ENCODE data around the gene LRRC2.
"Not testable (repeated sequence)": the region's sequence is repeated elsewhere in the genome, so short reads cannot be mapped to it uniquely, and the experiment has no call there.

The LRRC2 gene

GRCh38 chr3:46498916-46499519 is 67.1 kb downstream of the LRRC2 start:
- FAIRE-seq (no peak), DNase-seq (ENCODE audit: insufficient read length, low spot score) (no peak)
- no peak for TF ChIP-seq POLR2A (IDR thresholded peaks at IDR 0.05; ENCODE audit: low read depth, low read length)

GRCh38 chr3:46497556-46498265 is 68.4 kb downstream of the LRRC2 start, which contains the start of gene RTP3:
TSS of gene RTP3 (plus strand) at chr3:46497976. CDS start at chr3:46498063, 87 bp downstream.
- DNase-seq (ENCODE audit: insufficient read length, low spot score) (no peak), FAIRE-seq (no peak)
- no peak for TF ChIP-seq POLR2A (IDR thresholded peaks at IDR 0.05; ENCODE audit: low read depth, low read length)

DNA sequence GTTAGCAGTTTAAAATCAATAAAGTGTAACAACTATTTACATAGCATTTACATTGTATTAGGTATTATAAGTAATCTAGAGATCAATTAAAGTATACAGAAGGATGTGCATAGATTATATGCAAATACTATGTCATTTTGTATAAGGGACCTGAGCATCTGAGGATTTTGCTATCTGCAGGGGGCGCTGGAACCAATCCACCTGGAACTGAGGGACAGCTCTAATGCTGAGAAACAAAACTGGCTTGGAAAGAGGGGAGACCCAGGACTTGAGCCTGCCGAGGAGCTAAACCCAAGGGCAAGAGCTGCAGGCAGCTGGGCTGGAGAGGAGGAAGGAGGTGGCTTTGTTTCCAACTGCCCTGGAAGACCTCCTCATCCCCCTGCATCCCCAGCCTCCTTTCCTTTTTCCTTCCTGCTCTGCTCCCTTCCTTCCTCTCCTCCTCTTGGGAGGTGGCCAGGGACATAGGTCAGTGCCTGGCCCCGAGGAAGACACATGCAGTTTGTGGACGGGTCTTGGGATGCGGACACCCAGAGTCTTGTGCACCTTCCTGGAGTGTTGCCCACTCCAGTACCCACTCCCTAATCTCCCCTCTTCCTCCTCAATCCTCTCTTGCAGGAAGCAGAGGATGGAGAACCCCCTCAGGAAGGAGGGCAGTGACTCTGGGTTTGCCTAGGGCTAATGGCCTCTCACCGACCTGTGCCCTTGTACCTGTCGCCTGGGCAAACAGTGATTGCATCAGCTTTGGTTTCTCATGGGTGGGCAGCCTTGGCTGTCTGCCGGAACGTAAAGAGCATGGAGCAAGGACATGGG is 69.2 kb downstream of the LRRC2 start:
- FAIRE-seq, result no peak
- no peak for DNase-seq (ENCODE audit: insufficient read length, low spot score)
- no peak for TF ChIP-seq POLR2A (IDR thresholded peaks at IDR 0.05; ENCODE audit: low read depth, low read length)

DNA sequence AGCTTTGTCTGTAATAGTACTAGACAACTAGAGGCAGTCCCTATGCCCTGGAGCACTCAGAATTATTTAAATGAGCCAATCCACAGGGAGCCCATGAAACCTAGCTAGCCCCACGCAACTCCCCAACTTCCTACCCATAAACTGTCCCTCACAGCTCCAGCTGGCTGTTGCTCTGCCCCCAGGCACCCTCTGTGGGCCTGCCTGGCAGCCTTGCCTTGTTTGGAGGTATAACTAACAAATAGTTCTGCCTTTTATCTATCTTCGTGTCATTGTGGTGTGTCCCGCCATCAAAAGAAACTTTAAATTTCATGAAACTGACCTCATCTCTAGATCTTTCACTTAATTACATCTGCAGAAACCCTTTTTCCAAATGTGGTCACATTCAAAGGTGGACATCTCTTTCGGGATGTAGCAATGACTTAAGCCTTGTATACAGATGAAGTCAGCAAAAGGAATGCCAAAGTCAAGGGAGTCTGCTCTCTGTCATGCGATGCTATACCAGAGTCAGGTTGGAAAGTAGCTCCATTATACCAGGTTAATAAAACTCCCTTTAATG is 70.1 kb downstream of the LRRC2 start:
- TF ChIP-seq POLR2A (IDR thresholded peaks at IDR 0.05; ENCODE audit: low read depth, low read length), result no peak
- DNase-seq (ENCODE audit: insufficient read length, low spot score) (no peak), FAIRE-seq (peak; percentile 45)

DNA sequence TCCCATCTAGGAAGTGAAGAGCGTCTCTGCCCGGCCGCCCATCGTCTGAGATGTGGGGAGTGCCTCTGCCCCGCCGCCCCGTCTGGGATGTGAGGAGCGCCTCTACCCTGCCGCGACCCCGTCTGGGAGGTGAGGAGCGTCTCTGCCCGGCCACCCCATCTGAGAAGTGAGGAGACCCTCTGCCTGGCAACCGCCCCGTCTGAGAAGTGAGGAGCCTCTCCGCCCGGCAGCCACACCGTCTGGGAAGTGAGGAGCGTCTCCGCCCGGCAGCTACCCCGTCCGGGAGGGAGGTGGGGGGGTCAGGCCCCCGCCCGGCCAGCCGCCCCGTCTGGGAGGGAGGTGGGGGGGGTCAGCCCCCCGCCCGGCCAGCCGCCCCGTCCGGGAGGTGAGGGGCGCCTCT is 71.6 kb downstream of the LRRC2 start:
- not testable (repeated sequence) for DNase-seq (ENCODE audit: insufficient read length, low spot score); FAIRE-seq

DNA sequence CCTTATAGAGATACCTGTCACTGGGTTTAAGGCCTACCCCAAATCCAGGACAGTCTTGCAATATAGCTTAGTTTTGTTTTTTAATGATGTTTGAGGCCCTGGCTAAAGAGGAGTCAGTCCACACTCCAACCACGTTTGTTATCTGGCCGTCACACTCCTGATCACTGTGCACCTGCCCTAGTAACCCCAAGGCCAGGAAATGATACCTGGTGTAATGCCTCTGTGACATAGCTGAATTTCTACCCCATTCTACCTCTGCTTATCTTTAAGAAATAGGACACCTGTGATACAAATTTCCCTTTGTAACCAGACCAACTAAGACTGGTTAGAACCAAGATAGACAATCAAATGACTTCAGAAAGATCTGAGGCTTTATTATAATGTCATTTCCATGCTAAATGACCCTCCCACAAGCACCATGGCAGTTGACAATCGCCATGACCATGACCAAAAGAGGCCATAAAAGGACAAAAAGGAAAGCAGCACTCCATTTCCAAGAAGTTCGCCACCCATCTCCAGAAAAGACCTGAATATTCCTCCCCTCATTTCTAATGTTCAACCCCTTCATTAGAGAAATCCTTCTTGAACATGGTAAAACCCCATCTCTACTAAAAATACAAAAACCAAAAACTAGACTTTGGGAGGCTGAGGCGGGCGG is 73.1 kb downstream of the LRRC2 start:
- FAIRE-seq, result no peak

DNA sequence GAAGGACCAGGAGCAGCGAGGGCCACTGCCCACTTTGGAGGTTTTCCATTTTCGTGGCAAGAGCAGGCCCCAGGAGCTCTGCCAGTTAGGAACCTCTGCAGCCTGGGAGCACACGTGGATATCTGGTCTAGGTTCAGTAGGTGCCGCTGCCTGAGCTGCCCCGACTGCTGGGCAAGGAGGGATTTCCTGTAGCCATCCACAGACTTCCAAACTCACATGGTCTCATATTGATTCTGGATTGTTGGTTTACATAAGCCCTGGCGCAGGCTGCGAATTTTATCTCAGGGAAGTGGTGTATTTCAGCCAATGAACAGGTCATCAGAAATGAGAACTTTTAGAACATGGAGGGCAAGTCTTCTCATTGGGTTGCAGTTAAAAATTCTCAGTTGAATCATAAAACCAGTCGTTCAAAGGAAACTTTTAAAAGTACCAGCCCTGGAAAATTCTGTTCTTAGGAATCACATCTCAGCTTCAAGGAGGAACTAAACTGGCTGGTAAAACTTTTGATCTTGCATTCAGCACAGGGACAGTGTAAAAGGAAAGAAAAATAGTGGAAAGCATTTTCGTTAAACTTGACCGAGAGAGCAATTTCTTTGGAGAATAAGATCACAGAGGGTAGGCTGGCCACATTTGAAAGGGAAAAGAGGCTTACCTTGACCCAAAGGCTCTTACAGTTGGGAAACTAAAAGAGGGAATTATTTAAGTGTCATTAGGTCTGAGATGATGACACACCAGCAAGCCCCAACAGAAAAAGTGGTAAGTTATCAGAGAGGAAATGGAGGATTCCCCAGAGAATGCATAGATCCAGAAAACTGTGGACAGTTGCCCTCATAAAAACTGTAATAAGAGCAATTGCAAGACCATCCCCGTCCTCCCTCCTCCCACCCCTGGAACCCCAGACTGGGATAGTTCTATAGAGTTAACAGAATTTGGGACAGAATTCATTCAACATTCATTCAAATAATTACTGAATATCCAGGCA is 74.7 kb downstream of the LRRC2 start:
- DNase-seq (ENCODE audit: insufficient read length, low spot score) (no peak), FAIRE-seq (no peak)
- no peak for TF ChIP-seq POLR2A (IDR thresholded peaks at IDR 0.05; ENCODE audit: low read depth, low read length)

More for the DNA sequence above, 73.1 kb downstream of the LRRC2 start:
- DNase-seq (ENCODE audit: insufficient read length, low spot score), result no peak
- TF ChIP-seq POLR2A (IDR thresholded peaks at IDR 0.05; ENCODE audit: low read depth, low read length), result no peak

- FAIRE-seq (no peak), DNase-seq (ENCODE audit: insufficient read length, low spot score) (no peak)
- TF ChIP-seq POLR2A (IDR thresholded peaks at IDR 0.05; ENCODE audit: low read depth, low read length), result no peak
Observed at GRCh38 chr3:46490338-46491084, 75.6 kb downstream of the LRRC2 start.

- no peak for FAIRE-seq
- DNase-seq (ENCODE audit: insufficient read length, low spot score), result peak; percentile 41
- TF ChIP-seq POLR2A (IDR thresholded peaks at IDR 0.05; ENCODE audit: low read depth, low read length), result no peak
Observed at GRCh38 chr3:46489875-46490274, 76.2 kb downstream of the LRRC2 start.

DNA sequence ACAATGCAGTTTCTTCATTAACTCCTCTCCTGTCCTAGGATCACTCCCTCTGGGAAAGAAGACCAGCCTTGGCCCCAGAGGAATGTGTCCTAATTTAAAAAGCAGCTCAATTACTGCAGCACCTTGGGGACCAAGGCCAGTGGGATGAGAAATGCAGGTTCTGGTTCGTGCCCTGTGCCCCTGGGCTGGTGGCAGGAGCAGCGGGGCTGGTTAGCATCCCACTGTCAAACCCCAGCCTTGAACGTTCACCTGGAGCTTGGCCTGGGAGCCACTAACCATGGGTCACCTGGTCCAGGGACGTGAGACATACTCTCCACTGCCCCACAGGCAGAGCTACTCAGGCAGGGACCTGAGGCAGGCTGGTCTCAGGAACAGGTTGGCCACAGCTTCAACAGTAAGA is 76.7 kb downstream of the LRRC2 start:
- FAIRE-seq (no peak), DNase-seq (ENCODE audit: insufficient read length, low spot score) (no peak)
- no peak for TF ChIP-seq POLR2A (IDR thresholded peaks at IDR 0.05; ENCODE audit: low read depth, low read length)

GRCh38 chr3:46488735-46489361 is 77.3 kb downstream of the LRRC2 start:
- FAIRE-seq (peak; percentile 90), DNase-seq (ENCODE audit: insufficient read length, low spot score) (peak; percentile 90)

GRCh38 chr3:46485779-46486175 is 80.3 kb downstream of the LRRC2 start:
- DNase-seq (ENCODE audit: insufficient read length, low spot score) (no peak), FAIRE-seq (no peak)
- no peak for TF ChIP-seq POLR2A (IDR thresholded peaks at IDR 0.05; ENCODE audit: low read depth, low read length)

More at GRCh38 chr3:46488735-46489361, 77.3 kb downstream of the LRRC2 start:
- no peak for TF ChIP-seq POLR2A (IDR thresholded peaks at IDR 0.05; ENCODE audit: low read depth, low read length)
